Caki2 (cell line): ENCODE data around the gene FXR1. TPM values are rescaled to one million over a fixed set of nuclear protein-coding genes. Genes with fewer than 3 reads are reported as not detected.
"Not testable (repeated sequence)": the region's sequence is repeated elsewhere in the genome, so short reads cannot be mapped to it uniquely, and the experiment has no call there.

Source experiments
- DNase-seq: peaks from one replicate; pipeline ENCODE4 v3.0.0-alpha.2; 2015; ENCODE audit warnings: low read depth
- in situ Hi-C: cut with HindIII; loops from 2 replicates; pipeline ENCODE4 v1.10.0; 2016; ENCODE audit warnings: low sequenced_read_pairs, low pct_unique_long_range_greater_than_20kb, mixed read lengths
- total RNA-seq: library from RNA; depleted of rRNA; stranded (reverse); fragments of >200 nt; shearing (Covaris generic); gene quantifications from 2 replicates; pipeline ENCODE4 v1.2.3, GENCODE V29; 2014; ENCODE audit warnings: low replicate concordance; rRNA removed

The FXR1 gene
- total RNA-seq, 1 experiment from 2014 or later, result 117 TPM

DNA sequence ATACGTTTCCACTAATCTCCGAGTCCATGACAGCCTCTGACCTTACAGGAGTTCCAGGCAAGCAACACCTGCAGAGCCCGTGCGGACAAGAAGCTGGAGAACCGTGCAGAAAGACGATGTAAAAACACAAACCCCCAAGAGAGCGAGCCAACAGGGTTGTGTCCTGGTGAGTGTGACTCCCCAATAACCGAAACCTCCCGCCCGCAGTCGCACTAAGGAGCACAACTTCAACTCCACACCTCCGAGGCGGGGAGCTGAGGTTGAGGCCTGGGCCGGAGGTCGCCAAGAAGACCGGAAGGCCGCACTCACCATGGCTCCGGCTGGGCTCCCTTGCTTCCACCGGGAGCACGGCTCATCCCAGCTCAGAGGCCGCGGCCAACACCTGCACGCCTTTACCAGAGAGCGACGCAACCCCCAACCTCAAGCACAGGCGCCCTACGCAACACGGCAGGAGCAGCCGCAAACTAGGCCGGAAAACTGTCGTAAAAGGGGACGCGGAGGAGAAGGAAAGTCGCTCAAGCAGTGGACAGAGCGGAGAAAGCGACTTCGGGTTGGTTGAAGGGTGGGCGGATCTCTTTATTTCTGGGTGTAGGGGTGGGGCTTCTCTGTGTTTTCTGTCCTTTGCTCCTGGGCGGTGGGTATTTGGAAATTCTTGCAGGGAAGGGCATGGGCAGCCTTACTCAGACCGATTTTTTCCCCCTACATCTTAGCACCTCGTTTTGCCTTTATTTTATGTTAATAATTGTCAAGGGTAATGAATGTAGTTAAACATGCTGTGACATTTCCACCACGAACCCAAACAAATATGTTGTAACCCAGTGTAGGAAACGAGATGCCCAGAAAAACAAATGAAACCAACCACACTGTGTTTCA lies 77.1 kb downstream of the FXR1 start, which contains the start of gene DNAJC19:
Gene DNAJC19 (minus strand): TSS at position 446 of the 873 bp plus-strand sequence. CDS start 134 bp downstream, at position 312.
- in situ Hi-C loops, result no loop called here

DNA sequence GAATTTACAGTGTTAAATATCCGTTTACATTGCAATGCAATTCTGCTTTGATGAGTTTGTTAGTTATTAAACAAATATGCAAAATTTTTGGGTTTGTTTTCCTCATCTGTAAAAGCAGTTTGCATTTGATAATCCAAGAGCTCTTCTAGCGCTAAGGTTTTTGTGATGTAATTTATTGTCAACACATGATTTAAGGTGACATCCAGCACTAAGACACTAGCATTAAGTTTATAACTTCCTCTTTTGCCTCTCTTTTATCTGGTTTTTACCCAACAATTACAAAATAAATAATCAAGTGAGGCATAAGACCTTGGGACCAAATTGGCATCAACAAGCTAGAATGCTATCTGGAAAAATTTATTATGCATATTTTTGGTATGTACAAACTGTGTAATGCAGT lies 78.0 kb downstream of the FXR1 start:
- DNase-seq, result no peak
- in situ Hi-C loops, result no loop called here

More for the DNA sequence above, 77.1 kb downstream of the FXR1 start, which contains the start of gene DNAJC19:
- DNase-seq, result peak; percentile 96

DNA sequence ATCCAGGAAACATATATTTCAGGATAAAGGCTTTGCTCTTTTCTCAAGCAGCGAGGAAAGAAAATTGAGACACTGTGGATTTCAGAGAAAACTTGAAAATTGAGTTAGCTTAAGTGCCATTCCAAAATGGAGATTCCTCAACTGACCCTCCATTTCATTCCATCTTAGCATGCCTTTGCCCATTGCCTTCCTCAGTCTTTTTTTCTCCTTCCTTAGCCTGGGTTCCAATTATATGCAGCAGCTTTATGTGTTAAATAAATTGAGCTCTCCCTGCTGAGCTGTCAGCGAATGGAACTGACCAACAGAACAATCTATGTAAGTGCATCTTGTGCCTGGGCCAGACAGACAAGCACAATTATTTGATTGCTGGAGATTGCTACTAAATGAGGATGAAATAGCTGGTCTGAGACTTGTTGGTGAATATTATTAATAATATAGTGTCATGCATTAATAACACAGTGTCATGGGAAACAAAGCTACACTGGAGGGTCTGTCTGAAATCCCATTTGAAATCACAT lies 84.0 kb downstream of the FXR1 start:
- in situ Hi-C loops, result no loop called here
- no peak for DNase-seq

DNA sequence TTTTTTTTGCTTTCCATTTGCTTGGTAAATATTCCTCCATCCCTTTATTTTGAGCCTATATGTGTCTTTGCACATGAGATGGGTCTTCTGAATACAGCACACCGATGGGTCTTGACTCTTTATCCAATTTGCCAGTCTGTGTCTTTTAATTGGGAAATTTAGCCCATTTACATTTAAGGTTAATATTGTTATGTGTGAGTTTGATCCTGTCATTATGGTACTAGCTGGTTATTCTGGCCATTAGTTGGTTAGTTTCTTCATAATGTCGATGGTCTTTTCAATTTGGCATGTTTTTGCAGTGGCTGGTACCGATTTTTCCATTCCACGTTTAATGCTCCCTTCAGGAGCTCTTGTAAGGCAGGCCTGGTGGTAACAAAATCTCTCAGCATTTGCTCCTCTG lies 89.9 kb downstream of the FXR1 start:
- DNase-seq, in situ Hi-C loops: not testable (repeated sequence)

DNA sequence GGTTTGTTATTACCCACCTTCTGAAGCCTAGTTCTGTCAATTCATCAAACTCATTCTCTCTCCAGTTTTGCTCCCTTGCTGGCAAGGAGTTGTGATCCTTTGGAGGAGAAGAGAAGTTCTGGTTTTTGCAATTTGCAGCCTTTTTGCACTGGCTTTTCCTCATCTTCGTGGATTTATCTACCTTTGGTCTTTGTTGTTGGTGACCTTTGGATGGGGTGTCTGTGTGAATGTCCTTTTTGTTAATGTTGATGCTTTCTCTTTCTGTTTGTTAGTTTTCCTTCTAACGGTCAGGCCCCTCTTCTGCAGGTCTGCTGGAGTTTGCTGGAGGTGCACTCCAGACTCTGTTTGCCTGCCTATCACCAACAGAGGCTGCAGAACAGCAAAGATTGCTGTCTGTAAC lies 91.0 kb downstream of the FXR1 start:
- in situ Hi-C loops, DNase-seq: not testable (repeated sequence)

DNA sequence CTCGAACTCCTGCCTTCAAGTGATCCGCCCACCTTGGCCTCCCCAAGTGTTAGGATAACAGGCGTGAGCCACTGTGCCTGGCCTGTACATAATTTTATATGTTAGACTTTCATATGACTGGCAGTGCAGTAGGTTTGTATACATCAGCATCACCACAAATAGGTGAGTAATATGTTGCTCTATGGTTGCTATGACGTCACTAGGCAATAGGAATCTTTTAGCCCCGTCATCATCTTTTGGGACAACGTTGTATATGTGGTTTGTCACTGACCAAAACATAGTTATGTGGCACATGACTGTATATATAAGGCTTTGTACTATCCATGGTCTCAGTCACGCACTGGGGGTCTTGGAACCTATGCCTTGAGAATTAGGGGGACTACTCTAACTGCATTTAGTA lies 94.1 kb downstream of the FXR1 start:
- in situ Hi-C loops, result no loop called here
- DNase-seq, result no peak

DNA sequence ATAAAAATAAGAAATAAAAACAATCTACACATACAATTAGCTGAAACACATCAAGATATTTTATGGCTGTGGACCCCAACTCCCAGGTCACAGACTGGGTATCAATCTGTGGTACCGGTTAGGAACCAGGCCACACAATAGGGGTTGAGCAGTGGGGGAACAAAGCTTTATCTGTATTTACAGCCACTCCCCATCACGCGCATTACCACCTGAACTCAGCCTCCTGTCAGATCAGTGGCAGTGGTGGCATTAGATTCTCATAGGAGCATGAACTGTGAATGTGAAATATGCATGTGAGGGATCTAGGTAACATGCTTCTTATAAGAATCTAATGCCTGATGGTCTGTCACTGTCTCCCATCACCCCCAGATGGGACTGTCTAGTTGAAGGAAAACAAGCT lies 94.8 kb downstream of the FXR1 start:
- no peak for DNase-seq
- in situ Hi-C loops, result no loop called here

DNA sequence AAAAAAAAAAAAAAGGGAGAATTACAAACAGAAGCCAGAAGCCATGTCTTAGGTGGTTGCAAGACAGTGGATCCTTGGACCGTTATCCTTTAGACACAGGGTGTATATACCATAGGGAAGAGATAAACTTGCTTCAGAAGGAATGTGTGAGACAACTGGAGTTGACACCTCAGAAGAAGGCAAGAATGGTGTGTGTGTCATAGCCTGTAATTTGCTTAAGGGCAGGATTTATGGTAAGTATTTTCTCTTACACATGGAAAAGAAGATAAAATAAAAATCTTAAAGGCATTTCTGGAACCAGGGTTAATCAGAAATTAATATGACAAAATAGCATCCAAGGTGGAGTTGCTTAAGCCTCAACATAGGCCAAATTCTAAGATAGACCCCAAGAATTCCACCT lies 96.3 kb downstream of the FXR1 start:
- no peak for DNase-seq
- in situ Hi-C loops, result no loop called here

DNA sequence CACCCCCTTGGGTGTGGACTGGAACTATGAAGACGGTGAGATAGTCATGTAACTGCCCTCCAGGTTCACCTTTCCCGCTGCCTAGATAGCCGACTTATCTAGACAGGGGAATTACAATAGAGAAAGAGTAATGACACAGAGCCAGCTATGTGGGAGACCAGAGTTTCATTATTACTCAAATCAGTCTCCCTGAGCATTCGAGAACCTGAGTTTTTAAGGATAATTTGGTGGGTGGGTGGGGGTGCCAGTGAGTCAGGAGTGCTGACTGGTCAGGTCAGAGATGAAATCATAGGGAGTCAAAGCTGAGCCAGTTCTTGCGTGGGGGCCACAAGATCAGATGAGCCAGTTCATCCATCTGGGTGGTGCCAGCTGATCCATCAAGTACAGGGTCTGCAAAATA lies 96.8 kb downstream of the FXR1 start:
- in situ Hi-C loops, result no loop called here
- no peak for DNase-seq

DNA sequence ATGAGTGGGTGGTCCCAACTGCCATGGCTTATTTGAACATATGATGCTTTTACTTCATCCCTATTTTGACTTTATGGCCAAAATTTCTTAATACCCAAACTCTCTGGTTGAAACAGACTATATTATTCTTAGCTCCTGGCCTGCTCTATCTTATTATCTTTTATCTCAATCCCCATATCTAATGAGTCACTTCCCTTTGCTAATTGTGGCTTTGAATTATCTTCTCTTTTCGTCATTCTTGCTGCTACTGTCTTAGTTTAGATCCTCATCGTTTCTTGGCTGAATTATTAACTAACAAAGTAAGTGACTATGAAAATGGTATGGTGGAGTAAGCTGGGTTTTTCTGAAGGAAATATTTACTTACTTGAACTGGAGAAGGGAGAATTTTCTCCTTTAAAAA lies 105.2 kb downstream of the FXR1 start:
- DNase-seq, result no peak
- in situ Hi-C loops, result no loop called here

DNA sequence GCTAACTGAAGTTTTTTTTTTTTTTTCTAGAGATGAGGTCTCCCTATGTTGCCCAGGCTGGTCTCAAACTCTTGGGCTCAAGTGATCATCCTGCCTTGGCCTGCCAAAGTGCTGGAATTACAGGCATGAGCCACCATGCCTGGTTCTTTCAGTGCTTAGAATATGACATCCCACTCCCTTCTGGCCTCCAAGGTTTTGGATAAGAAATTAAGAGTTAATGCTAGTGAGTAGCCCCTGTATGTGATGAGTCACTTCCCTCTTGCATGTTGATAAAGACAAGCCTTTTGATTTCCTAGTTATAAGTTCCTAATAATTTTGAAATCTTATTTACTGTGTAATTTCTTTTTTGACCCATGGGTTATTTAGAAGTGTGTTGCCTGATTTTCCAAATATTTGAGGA lies 112.7 kb downstream of the FXR1 start:
- no peak for DNase-seq
- in situ Hi-C loops, result no loop called here

DNA sequence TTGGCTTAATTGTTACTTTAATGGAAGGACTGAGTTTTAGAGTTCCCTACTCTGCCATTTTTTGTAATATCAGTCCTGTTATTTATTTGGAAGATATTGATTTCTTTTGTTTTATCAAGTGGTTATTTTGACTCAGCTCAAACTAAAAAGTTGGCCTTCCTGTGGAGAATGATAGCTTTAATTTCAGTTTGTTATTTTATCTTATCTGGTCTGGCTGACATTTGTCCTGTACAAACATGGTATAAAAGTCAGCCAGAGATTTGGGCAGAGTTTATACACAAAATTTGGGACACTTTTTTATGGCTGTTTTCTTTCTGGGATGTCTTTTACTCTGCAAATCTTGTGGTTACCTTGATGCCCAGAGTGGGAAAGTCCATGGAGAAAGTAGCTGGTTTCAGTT lies 118.5 kb downstream of the FXR1 start:
- DNase-seq, result no peak
- in situ Hi-C loops, result no loop called here

Other genes starting within 250 kb of the FXR1 start
- not detected in 2 replicates for gene CCDC39, start 233.2 kb upstream of the FXR1 start, total RNA-seq
- gene DNAJC19, start 77.1 kb downstream of the FXR1 start, total RNA-seq, result 66.9 and 86.4 TPM in 2 replicates